Umbilical cord (tissue), 2 donors: ENCODE data around the gene SPATA7. TPM values are rescaled to one million over a fixed set of nuclear protein-coding genes. Genes with fewer than 3 reads are reported as not detected.
A peak's percentile ranks its signal among the peaks of the same experiment; 100 is the strongest.

Source experiments
- DNase-seq: peaks from one replicate; pipeline ENCODE4 v3.0.0-alpha.2; 2015; ENCODE audit warnings: low spot score
- total RNA-seq: library from RNA; depleted of rRNA; stranded (reverse); fragments of >200 nt; gene quantifications from one replicate; pipeline ENCODE4 v1.2.3, GENCODE V29; 2014; ENCODE audit warnings: low replicate concordance; ENCODE audit not compliant: insufficient read depth

SPATA7 gene
- total RNA-seq, 1 donor from 2014 or later: 27.7 TPM

DNA sequence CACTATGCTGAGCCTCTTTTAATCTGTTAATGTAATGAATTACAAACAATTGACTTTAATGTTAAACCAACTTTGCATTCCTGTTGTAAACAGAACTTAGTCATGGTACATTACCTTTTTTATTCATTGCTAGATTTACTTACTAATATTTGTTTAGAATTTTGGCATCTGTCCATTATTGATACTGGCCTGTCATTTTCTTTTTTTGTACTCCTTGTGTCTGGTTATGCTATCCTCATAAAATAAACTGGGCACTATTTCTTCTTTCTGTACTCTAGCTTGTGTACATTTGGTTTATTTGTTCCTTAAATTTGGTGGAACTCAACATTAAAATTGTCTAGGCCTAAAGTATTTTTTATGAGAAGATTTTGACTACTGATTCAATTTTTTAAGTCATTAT, 32.1 kb downstream of the SPATA7 start:
- DNase-seq: no peak

DNA sequence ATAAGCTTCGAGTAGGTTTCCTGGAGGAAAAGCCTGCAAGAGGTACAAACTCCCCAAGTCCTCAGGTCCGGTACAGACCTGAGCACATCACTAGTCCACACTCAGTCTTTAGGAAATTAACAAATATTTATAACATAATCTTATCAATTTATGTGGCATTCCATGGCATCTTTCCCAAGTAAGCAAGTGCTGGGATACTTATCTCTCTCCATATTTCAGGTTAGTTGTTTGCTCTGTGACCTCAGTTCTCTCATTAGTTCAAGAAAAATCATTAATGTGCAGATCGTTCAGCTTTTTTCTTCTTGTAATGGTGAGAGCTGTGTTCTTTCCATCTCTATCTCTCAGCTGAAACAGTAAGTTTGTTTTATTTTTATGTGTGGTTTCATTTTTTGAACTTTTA, 34.7 kb downstream of the SPATA7 start:
- no peak for DNase-seq

GRCh38 chr14:88421286-88421685, 35.8 kb downstream of the SPATA7 start:
- peak; percentile 3 for DNase-seq

- no peak for DNase-seq
Observed at GRCh38 chr14:88422047-88422446, 36.6 kb downstream of the SPATA7 start.

DNA sequence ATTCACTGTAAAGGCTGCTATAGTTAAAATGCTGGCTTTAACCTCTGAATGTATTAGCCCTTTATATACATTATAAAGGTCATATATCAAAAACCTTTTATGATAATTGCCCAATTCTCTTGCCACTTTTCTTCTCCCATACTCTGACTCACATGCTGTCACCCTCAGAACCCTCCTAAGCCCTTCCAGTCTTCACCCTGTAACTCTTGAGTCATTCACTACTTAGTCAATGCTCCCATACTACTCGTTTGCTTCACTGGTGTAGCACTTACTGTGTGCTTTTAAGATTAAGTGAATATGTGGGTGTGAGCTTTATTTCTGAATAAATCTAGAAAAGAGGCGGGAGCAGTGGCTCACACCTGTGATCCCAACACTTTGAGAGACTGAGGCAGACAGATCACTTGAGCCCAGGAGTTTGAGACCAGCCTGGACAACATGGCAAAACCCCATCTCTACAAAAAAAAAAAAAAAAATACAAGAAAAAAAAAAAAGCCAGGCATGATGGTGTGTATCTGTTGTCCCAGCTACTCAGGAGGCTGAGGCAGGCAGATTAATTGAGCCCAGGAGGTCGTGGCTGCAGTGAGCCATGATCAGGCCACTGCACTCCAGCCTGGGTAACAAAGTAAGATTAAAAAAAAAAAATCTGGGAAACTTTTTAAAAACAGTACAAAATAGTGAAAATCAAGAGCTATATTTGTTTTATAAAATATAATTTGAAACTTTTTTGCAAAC, 37.6 kb downstream of the SPATA7 start:
- DNase-seq: no peak

DNA sequence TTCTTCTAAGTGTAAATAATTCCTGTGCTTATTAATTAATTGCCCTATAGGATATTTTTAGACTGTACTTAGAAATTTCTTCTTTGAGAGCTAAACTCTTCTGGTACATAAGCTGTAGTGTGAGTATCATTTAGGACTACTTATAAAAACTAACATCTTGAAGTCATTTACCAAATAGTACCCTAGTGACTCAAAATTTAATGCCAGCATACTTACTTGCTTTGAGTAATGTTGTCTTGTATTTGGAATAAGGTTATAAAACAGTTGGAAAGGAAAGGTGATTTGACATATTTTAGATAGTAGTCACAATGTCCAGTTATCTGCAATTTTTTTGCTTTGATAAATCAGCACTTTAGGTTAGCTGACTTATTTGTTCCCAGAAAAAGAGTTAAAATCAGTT, 39.1 kb downstream of the SPATA7 start:
- DNase-seq: no peak

GRCh38 chr14:88426271-88426670, 40.8 kb downstream of the SPATA7 start:
- no peak for DNase-seq

GRCh38 chr14:88430976-88431375, 45.5 kb downstream of the SPATA7 start:
- no peak for DNase-seq

GRCh38 chr14:88437658-88438057, 52.2 kb downstream of the SPATA7 start:
- no peak for DNase-seq

- DNase-seq: no peak
Observed at GRCh38 chr14:88439088-88439487, 53.6 kb downstream of the SPATA7 start.

- DNase-seq: no peak
Observed at GRCh38 chr14:88452231-88452630, 66.8 kb downstream of the SPATA7 start.

GRCh38 chr14:88454886-88455285, 69.4 kb downstream of the SPATA7 start:
- DNase-seq: no peak

DNA sequence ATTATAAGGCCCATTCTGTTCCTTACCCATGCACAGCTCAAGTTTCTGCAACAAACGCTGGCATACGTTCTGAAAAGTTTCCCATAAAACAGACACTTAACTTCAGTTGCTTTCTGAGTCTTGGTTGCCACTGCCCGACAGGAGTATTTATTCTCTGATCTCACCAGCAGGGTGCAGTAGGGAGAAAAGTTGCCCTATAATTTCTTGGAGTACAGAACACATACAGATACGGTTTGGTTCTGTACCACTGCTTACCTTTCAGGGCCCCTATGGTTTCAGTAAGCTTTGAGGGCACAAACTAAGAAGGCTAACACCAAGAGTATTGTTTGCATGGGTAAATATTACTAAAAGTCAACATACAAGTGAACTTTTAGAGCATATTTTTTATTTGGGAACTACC, 77.9 kb downstream of the SPATA7 start:
- DNase-seq: no peak

- no peak for DNase-seq
Observed at GRCh38 chr14:88468406-88468805, 82.9 kb downstream of the SPATA7 start.

GRCh38 chr14:88470542-88471440, 85.3 kb downstream of the SPATA7 start:
- DNase-seq: no peak

DNA sequence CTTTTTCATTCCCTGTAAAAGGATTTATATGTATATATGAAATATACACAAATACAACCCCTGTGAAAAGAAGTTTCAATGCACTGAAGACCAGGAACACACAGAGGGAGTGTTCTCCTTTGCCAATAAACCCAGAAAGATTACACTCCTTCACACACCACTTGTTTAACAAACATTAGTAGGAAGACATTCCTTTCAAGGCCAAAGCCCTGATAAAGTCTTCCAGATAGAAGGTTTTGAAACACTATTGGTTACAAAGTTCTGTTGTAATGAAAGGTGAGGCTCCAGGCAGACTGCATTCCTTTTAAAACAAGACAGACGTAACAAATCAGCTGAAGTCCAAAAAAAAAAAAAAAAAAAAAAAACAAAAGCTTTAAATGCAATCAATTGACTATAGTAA, 88.3 kb downstream of the SPATA7 start:
- DNase-seq: peak; percentile 38

- DNase-seq: no peak
Observed at GRCh38 chr14:88476214-88476774, 90.8 kb downstream of the SPATA7 start.

- no peak for DNase-seq
Observed at GRCh38 chr14:88476825-88477224, 91.4 kb downstream of the SPATA7 start.

DNA sequence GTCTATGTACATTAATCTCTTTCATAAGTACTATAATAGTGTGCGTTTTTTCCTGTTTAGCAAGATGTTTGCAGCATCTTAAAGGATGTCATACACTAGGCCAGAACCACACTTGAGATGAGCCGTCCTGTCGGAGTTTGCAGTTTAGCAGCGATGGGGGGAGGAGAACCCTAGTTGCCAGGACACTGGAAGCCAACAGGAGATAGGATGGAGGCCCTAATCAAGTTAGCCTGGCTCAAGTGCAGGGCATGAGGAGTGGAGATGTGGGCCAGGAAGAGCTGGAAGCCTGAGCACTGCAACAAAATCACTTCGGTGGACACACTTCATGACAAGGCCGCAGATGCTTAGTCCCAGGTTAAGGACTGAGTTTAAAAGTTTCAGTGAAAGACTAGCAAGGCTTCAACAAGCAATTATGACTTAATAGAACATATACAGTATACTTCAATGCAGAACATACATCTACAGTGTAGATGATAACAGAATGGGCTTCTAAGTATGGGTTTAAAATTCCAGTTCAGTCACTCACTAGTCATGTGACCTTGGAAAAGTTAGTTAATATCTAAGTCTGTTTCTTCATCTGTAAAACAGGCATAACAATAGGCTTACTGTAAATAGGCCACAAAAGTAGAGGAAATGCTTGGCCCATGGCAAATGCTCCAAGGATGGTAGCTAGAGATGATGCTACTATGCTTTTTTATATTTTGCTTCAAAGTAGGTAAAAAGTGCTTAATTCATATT, 92.2 kb downstream of the SPATA7 start:
- no peak for DNase-seq

DNA sequence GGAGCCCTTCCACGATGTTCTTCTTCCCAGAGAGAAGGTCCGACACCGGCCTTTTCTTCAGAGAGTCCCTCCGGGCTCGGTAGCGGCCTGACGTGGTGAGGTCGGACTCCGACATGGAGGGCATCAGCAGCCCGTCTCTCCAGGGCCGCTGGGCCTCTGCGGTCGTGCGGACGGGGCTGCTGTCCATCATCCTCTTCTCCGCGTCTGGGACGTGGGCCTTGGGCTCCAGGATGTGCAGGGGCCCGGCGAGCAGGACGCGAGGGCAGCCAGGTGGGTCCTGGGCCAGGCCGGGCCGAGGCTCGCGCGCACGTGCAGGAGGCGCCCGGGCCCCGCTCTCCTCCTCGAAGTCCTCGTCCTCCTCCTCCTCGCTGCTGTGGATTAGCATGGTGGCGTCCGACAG, 93.5 kb downstream of the SPATA7 start:
- DNase-seq: no peak

- DNase-seq: no peak
Observed at GRCh38 chr14:88479574-88479987, 94.1 kb downstream of the SPATA7 start.

- no peak for DNase-seq
Observed at GRCh38 chr14:88481059-88481458, 95.6 kb downstream of the SPATA7 start.
